ENCODE results near the gene GPSM1. TPM values are rescaled to one million over a fixed set of nuclear protein-coding genes. Genes with fewer than 3 reads are reported as not detected.

GPSM1 gene
- total RNA-seq, 1 donor from 2014 or later: 6.2 TPM

GRCh38 chr9:136398286-136398685, 70.9 kb downstream of the GPSM1 start:
- H3K9me3 Mint-ChIP-seq: no peaks in the 10 kb centered on the region

GRCh38 chr9:136399176-136400037, 72.1 kb downstream of the GPSM1 start:
- H3K4me3 ChIP-seq: peak overlapping the region; percentile 99
- no peak overlapping the region for H3K27ac ChIP-seq
- peak overlapping the region; percentile 39 for H3K27ac Mint-ChIP-seq
- H3K4me2 ChIP-seq: peak overlapping the region; percentile 85
- peak; percentile 48 for DNase-seq (ENCODE audit: low spot score)
- TF ChIP-seq CTCF (IDR thresholded peaks at IDR 0.05) (no peak), EZH2phosphoT487 (IDR thresholded peaks at IDR 0.05) (no peak), EZH2 (IDR thresholded peaks at IDR 0.05) (no peak)
- peaks cover 24% of the 10 kb centered on the region for H3K79me2 ChIP-seq (ENCODE audit: low read depth)
- no peaks in the 10 kb centered on the region for H3K9me3 Mint-ChIP-seq
- H3K4me3 Mint-ChIP-seq: peak overlapping the region; percentile 92
- H2AFZ ChIP-seq (replicated peaks): no peak overlapping the region
- no peaks in the 10 kb centered on the region for H3K9me3 ChIP-seq (ENCODE audit: low read depth)
- H3K4me1 ChIP-seq: no peaks in the 10 kb centered on the region
- peaks cover 20% of the 10 kb centered on the region for H4K20me1 ChIP-seq (ENCODE audit: low read depth)
- peaks cover 16% of the 10 kb centered on the region for H3K36me3 Mint-ChIP-seq
- peaks cover 14% of the 10 kb centered on the region for H3K4me1 Mint-ChIP-seq
- peaks cover 18% of the 10 kb centered on the region for H3F3A ChIP-seq (ENCODE audit: low read depth)
- H3K27me3 Mint-ChIP-seq (ENCODE audit: insufficient read depth, low read depth): peaks cover 4% of the 10 kb centered on the region
- peak overlapping the region; percentile 84 for H3K9ac ChIP-seq
- no peaks in the 10 kb centered on the region for H3K27me3 ChIP-seq
- no peaks in the 10 kb centered on the region for H3K36me3 ChIP-seq

More at GRCh38 chr9:136398286-136398685, 70.9 kb downstream of the GPSM1 start:
- Histone ChIP-seq H3K4me3 (peak overlapping the region; percentile 99), H3K27ac (no peak overlapping the region), H3K9ac (no peak overlapping the region), H3K27me3 (no peaks in the 10 kb centered on the region), H3F3A (ENCODE audit: low read depth) (peaks cover 18% of the 10 kb centered on the region), H3K36me3 (no peaks in the 10 kb centered on the region), H3K9me3 (ENCODE audit: low read depth) (no peaks in the 10 kb centered on the region), H3K4me1 (no peaks in the 10 kb centered on the region), H3K79me2 (ENCODE audit: low read depth) (peaks cover 24% of the 10 kb centered on the region), H2AFZ (replicated peaks) (no peak overlapping the region), H3K4me2 (no peak overlapping the region), H4K20me1 (ENCODE audit: low read depth) (peaks cover 20% of the 10 kb centered on the region)
- no peak for DNase-seq (ENCODE audit: low spot score)
- H3K27me3 Mint-ChIP-seq (ENCODE audit: insufficient read depth, low read depth): peaks cover 4% of the 10 kb centered on the region
- peak overlapping the region; percentile 92 for H3K4me3 Mint-ChIP-seq
- H3K36me3 Mint-ChIP-seq: peaks cover 15% of the 10 kb centered on the region
- peaks cover 14% of the 10 kb centered on the region for H3K4me1 Mint-ChIP-seq
- H3K27ac Mint-ChIP-seq: no peak overlapping the region
- TF ChIP-seq EZH2 (IDR thresholded peaks at IDR 0.05) (no peak), CTCF (IDR thresholded peaks at IDR 0.05) (no peak), EZH2phosphoT487 (IDR thresholded peaks at IDR 0.05) (no peak)

GRCh38 chr9:136400038-136400834, 72.9 kb downstream of the GPSM1 start, which contains the start of gene SNAPC4:
Gene SNAPC4 (minus strand): TSS chr9:136400170. CDS start chr9:136398428, 1,742 bp downstream.
- H3F3A ChIP-seq (ENCODE audit: low read depth): peaks cover 18% of the 10 kb centered on the region
- H3K36me3 Mint-ChIP-seq: peaks cover 20% of the 10 kb centered on the region
- H3K27ac Mint-ChIP-seq: peak within 1 kb of the TSS; percentile 39
- peaks cover 14% of the 10 kb centered on the region for H3K4me1 Mint-ChIP-seq
- H3K9me3 Mint-ChIP-seq: no peaks in the 10 kb centered on the region
- peak within 1 kb of the TSS; percentile 85 for H3K4me2 ChIP-seq
- H3K4me3 ChIP-seq: peak within 1 kb of the TSS; percentile 99
- H3K27ac ChIP-seq: no peak within 1 kb of the TSS
- peak; percentile 96 for DNase-seq (ENCODE audit: low spot score)
- peaks cover 24% of the 10 kb centered on the region for H3K79me2 ChIP-seq (ENCODE audit: low read depth)
- H4K20me1 ChIP-seq (ENCODE audit: low read depth): peaks cover 20% of the 10 kb centered on the region
- H3K27me3 Mint-ChIP-seq (ENCODE audit: insufficient read depth, low read depth): peaks cover 7% of the 10 kb centered on the region
- H2AFZ ChIP-seq (replicated peaks): peak within 1 kb of the TSS; percentile 51
- H3K36me3 ChIP-seq: no peaks in the 10 kb centered on the region
- peak within 1 kb of the TSS; percentile 84 for H3K9ac ChIP-seq
- H3K4me1 ChIP-seq: no peaks in the 10 kb centered on the region
- no peaks in the 10 kb centered on the region for H3K9me3 ChIP-seq (ENCODE audit: low read depth)
- no peak for TF ChIP-seq EZH2phosphoT487 (IDR thresholded peaks at IDR 0.05)
- peak; percentile 35 for TF ChIP-seq EZH2 (IDR thresholded peaks at IDR 0.05)
- TF ChIP-seq CTCF (IDR thresholded peaks at IDR 0.05): peak; percentile 90
- peak within 1 kb of the TSS; percentile 92 for H3K4me3 Mint-ChIP-seq
- H3K27me3 ChIP-seq: no peaks in the 10 kb centered on the region
